GM21526 (cell line): ENCODE results near the gene IFITM10.
A peak's percentile ranks its signal among the peaks of the same experiment; 100 is the strongest.

Experiments used
- ATAC-seq: cut with Tn5 transposase; IDR thresholded peaks from one replicate; pipeline ENCODE4 v1.9.1; 2021; ENCODE audit warnings: moderate library complexity; ENCODE audit not compliant: unreplicated experiment, low FRiP score

The IFITM10 gene

DNA sequence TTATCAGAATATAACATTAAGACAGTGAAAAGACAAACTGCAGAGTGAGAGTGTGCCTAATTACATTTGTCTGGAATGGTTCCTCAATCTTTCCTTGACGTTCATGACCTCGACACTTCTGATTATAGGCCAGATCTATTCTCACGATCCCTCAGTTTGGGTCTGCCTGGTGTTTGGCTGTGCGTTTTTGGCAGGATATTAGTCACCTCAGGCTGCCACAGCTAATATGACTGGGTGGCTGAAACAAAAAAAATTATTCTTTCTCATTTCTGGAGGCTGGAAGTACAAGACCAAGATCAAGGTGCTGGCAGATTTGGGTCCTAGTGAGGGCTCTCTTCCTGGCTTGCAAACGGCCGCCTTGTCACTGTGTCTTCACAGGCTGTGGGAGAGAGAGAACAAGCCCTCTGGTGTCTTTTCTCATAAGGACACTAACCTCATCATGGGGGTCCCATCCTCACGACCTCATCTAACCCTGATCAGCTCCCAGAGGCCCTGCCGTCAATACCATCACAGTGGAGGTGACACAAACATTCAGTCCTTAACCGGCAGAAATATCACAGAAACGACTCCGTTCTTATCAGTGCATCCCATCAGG lies 23.2 kb downstream of the IFITM10 start:
- no peak for ATAC-seq

DNA sequence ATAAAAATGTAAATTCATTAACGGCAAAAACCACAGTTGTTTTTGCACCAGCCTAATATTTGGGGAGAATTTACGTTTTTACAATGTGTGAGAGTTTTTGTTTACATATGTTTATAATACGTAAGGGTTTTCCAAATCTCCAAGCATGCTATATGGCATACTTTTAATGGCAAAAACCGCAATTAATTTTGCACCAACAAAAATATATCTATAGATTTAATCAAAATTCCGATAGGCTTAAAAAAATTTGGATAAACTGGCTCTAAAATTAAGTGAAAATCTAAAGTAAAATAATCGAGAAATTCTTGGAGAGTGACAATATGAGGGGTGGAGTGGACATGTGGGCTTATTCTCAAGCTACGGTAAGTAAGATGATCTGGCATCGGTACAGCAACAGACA lies 30.6 kb downstream of the IFITM10 start:
- ATAC-seq, result no peak

DNA sequence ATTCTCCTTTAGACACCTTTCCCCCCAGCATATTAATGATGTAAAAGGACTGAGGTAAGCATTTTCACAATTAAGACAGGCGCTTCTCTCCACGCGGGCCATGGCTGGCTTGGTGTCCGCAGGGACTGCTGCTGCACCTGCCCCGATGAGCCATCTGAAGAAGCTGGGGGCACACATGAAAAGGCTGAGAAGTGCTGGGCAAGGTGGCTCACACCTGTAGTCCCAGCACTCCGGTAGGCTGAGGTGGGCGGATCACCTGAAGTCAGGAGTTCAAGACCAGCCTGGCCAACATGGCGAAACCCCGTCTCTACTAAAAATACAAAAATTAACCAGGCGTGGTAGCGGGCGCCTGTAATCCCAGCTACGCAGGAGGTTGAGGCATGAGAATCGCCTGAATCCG lies 32.1 kb downstream of the IFITM10 start:
- no peak for ATAC-seq

DNA sequence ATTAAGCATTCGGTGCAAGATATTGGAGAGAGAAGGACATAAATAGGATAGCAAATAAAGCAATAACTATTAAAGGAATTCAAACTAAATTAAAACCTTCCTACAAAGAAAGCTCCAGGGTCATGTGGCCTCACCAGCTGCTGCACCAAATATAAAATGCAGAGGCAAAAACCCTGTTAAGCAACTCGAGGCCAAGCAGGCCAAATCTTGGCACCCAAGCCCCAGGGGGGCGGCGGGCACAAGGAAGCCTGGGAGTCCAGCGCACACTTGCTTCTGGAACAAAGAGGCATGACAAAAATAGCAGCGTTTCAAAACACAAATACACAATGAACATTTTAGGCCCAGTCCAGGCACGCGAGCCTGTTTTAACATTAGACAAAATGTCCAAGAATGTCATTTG lies 32.6 kb downstream of the IFITM10 start:
- no peak for ATAC-seq

DNA sequence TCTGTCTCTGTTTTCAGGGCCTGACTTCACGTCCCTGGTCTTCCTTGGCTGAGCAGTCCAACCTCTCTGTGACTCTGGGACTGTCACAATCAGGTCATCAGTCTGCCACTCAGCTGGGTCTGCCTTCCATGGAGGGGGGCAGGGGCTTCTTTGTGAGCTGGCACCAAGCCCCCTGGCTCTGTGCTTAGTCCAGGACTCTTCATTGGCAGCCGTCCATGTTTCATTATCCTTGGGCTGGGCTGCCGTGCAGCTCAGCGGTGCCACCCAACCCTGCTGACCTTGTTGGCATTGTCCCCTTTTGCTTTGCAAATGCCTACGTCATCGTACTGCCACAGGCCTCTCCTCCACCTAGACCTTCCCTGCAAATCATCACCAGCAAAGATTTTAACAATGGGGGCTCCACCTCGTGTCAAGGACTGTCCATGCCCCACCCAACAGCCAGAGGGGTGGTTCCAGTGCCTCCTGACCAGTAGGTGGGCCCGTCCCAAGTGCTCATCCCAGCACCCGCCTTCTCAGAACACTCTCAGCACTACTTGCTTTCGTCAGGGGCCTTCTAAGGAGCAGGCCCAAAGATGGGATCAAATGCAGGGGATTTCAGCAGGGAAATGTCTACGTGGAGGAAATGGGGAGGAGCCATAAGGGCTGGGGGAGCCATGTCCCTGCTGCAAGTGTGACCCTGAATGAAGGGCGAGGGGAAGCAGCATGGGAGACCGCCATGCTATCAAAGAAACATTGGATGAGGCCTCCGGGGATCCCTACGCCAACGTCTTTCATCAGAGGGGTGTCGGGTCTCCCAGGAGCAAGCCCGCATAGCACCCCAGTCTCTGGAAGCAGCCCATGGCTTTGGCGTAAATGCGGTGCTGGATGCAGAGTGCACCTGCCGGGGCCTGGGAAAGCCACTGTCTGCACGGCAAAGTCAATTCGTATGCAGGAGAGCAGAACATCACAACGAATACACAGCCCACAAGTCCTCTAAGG lies 35.2 kb downstream of the IFITM10 start:
- ATAC-seq, result no peak

DNA sequence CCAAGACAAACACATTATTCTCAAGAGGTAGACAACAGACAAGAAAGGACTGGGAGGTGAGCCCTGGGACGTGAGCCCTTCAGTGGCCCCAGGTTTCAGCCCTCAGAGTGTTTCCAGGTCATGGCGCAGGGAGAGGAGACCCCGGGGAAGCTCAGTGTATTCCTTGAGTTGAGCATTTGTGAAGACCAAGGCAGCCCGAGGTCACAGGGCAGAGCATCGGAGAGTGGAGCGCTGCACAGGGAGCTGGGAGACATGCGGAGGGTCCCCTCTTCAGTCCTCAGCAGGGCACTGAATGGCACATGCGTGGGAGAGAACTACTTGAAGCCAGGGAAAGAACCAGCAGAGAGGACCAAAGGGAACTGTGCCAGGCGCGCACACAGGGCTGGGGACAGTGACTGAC lies 41.7 kb downstream of the IFITM10 start:
- ATAC-seq, result no peak

DNA sequence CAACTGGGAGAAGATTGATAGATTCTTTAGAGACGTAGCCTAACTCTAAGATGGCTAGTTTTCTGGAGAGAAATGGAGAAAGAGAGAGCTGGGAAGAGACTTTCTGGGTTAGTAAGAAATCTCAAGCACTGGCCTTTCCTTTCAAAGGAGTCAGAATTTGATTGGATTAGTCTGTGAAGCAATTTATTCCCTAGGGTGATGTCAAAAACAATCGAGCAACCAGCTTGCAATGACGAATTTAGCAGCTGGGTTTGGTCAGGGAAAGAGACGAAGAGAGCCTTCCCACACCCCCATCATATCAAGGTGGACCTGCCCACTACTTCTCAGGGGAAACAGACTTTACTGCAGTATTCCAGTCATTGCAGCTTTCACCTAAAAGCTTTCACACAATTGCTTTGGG lies 42.6 kb downstream of the IFITM10 start:
- ATAC-seq, result no peak

DNA sequence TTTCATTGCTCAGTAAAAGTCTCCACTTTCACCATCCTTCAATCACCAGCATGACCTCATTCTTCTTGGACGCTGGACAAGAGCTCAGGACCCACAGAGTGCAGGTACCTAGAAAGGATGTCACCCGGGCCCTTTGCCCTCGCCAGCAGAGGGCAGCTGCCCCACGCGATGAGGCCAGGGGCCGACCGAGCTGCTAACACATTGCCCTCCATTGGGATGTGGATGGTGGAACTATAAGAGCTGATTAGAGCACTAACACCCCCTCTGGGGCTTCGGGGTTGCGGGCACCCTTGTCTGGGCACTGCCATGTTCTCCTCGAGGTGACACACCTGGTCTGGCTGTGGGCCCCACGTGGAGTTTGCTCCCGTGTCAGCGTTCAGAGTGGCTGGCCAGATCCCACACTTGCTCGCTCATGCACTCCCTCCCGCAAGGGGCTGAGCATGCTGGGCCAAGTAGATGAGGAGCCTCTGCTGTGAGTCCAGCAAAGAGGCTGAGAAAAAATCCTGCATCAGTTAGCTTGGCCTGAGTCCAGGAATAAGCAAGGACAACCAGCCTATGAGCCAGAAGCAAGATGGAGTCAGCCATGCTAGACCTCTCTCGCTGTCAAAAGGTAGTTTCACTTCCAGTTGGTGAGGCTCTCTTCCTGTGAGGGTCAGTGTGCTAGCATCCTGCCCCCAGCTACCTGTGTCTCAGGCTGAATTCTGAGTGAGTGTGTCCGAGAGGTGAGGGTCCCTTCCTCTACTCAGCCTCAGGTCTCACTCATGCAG lies 43.6 kb downstream of the IFITM10 start:
- no peak for ATAC-seq

DNA sequence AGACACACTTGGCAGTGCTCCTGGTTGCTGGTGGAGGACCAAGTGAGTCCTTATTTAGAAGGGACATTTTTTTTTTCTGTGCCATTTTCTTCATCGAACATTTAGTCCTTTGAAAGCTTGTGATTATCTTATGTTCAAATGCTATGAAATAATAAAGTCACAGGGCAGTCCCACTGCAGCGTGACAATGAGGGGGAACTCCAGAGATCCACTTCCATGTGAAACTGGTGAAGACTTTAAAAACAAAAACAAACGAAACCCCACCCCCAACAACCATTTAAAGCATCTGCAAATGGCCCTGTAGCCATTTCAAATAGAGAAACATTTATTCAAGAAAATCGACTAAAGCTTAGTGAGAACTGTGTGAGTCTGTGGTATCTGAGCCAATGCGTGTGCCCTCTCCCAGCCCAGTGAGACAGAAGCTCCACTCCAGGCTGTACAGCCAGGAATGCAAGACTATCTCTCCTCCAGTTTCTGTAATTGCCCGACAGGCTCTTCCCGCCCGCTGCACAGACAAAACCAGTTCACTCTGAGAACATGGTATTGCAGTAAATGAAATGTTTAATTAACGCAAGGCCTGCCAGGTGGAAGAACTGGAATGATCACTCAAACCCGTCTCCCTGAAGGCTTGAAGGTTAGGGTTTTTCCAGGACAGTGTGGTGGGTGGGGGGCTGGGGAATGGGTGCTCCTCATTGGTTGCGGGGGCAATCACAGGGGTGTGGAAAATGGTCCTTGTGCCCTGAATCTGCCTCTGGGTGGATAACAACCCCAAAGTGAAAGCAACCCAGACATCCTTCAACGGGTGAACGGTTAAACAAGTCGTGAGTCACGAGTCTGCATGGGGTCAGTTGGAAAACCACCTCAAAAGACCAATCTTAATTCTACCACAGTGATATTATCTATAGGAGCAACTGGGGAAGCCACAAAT lies 45.0 kb downstream of the IFITM10 start:
- no peak for ATAC-seq

DNA sequence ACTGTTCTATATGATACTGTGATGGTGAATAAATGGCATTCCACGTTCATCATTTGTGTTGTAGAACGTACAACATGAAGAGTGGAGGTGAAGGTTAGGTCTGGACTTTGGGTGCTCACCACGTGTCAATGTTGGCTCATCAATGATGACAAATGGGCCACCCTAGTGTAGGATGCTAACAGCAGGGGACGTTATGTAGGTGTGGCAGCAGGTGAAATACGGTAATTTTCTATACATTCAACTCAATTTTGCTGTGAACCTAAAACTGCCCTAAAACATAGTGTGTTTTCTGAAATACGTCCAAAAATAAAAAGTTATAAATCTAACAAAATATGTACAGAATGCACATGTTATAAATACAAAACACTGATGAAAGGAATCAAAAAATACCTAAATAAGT lies 47.2 kb downstream of the IFITM10 start:
- ATAC-seq, result no peak

DNA sequence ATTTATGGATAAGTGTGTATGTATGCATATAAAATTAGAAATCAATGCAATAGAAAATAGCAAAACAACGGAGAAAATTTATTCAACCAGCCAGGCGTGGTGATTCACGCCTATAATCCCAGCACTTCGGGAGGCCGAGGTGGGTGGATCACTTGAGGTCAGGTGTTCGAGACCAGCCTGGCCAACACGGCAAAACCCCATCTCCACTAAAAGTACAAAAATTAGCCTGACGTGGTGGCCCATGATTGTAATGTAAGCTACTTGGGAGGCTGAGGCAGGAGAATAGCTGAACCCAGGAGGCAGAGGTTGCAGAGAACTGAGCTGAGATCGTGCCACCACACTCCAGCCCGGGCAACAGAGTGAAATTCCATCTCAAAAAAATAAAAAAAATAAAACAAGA lies 47.9 kb downstream of the IFITM10 start:
- no peak for ATAC-seq

DNA sequence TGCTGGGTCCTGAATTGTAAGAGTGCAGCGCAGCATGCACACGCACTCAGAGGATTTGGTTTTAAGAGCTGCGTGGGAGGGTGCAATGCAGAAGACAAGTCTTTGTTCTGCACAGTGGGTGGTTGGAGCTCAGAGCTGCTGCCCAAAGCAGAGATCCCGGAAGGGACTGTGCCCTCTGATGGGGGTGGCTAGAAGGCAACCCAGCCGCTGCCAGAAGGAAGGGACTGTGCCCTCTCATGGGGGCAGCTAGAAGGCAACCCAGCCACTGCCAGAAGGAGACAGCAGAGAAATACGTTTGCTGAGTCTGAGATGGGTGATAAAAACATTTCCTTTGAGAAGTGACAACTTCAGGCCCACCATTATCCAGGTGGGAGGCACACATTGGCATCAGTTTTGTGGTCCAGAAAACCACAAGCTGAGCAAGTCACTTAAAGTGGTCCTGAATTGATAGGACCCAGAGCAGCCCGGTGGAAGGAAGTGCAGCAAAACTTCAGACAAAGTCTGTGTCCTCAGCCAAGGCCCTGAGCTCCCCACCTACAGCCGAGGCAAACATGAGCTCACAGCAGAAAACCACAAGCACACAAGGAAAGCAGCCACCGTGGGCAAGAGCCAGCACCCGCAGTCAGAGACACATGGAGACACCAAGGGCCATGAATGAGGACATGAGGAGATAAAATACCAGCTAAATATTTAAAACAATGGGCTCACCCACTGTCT lies 49.1 kb downstream of the IFITM10 start:
- no peak for ATAC-seq

DNA sequence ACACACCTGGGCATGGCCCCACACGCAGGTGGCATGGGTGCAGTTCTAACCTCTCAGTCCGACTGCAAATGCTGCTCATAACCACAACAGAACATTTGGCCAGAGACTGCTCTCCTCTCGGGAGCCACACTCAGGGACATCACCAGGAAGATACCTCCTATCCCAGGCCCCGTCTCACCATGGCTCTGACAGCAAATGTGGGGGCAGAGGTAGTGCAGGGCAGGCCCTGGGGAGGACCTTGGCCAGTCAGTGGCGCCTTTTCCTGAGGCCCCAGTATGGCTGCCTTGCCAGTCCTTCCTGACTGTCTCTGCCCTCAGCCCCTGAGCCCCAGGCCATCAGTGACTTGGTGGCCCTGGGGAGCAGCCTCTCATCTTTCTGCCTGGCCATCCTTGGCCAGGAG lies 50.6 kb downstream of the IFITM10 start:
- ATAC-seq, result no peak

DNA sequence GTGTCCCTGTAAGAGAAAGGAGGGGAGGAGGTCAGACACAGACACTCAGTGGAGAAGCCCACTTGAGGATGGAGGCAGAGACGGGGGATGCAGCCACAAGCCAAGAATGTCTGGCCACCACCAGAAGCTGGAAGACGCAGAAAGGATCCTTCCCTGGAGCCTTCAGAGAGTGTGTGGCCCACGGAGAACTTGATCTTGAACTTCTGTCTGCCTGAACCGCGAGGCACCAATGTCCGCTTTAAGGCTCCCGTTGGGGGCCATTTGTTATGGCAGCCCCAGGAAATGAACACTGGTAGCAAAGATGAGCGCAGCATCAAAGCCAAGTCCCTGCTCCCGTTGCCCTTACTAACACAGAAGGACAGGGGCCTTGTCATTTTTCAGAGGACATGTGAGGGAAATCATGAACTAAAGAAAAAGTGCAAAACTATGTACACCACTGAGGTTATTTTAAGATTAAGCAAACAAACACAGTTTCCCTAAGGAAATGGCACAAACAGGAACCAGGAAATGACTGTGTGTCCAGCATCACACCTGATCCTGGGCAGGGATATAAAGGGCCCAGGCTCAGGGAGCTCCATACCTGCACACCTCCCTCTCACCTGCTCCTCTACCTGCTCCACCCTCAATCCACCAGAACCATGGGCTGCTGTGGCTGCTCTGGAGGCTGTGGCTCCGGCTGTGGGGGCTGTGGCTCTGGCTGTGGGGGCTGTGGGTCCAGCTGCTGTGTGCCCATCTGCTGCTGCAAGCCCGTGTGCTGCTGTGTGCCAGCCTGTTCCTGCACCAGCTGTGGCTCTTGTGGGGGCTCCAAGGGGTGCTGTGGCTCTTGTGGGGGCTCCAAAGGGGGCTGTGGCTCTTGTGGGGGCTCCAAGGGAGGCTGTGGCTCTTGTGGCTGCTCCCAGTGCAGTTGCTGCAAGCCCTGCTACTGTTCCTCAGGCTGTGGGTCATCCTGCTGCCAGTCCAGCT lies 53.5 kb downstream of the IFITM10 start, which contains the start of gene KRTAP5-6:
KRTAP5-6 (plus strand) TSS at position 588 of the 963 bp plus-strand sequence; CDS start at position 639, 51 bp downstream.
- ATAC-seq, result no peak

DNA sequence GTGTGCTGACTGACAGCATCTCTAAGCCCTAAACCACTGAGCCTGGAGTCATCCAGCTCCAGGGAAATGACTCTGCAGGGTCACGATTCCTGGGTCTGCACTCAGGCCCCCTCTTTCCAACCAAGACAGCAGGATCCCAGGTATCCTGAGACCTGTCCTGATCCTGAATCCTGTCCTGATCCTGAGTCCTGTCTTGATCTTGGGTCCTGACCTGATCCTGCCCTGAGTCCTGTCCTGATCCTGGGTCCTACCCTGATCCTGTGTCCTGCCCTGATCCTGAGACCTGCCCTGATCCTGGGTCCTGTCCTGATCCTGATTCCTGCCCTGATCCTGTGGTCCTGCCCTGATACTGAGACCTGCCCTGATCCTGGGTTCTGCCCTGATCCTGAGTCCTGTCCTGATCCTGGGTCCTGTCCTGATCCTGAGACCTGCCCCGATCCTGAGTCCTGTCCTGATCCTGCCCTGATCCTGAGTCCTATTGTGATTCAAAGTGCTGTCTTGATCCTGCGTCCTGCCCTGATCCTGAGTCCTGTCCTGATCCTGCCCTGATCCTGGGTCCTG lies 54.8 kb downstream of the IFITM10 start:
- ATAC-seq, result no peak

DNA sequence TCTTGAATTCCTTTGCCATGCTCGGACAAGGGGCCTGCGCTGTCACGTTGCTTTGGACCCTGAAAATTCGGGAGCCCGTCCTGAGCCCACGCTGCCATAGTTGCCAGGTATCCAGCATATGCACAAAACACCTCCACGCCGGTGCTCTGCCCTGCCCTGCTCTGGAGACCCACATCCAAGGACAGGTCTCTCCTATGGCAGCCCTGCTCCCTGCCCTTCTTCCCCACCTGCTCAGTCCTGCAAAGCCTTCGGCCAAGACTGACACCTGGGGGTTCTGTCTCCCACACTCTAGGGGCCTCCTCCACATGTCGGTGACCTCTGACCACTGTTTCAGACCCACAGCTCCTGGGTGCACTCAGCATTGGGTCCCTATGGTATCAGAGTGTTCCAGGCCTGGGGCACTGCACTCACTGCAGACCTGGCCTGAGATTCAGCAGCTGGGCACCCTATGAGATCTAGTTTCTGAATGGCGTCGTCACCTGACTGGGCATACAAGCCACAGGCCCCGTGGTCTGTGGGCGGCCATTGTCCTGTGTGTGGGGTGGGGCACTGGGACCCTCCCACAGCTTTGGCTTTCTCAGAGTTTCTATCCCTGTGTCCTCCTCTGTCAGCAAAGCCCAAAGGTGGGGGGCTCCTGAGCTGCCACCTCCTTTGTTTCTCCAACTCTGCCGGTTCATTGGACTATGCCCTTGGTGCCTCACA lies 55.4 kb downstream of the IFITM10 start:
- no peak for ATAC-seq

DNA sequence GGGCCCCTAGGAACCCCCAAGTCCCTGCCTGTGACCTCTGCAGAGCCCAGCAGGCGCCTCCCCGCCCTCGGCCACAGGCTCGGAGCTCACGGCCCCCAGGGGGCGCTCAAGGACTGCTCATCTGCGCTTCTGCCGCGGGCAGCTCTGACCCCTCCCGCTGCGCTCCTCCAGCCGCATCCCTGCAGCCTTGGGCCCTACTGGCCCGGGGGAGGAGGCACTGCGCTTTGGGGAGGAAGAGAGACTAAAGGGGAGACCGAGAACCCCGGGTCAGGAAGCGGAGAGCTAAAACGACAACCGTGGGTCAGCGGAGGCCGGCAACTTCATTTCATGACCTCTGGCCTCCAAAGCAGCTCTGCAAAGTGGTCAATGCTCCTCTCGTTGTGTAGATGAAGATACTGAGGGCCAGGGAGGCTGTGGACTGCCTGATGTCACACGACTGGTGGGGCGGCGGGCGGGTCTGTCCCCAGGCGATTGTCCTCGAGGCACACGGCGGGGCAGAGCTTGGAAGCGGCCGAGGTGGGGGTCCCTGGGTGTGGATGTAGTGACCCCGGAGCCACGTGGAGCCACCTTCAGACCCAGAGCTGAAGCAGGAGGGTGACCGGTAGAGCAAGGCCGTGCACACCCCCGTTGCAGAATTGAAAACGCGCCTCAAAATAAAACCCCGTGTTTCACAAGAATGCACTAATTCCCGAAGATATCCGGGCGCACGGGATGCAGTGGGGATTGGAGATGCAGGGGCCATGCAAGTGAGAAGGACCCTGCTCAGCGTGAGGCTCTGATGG lies 56.1 kb downstream of the IFITM10 start:
- peak; percentile 69 for ATAC-seq
